Activated CD8-positive, alpha-beta memory T cell treated with anti-CD3 and anti-CD28 coated beads, Interleukin-2, amount 10 ng/mL, durations not matched to agents 7 days and 5 days (primary cell): ENCODE results near the gene UCN3. TPM values are rescaled to one million over a fixed set of nuclear protein-coding genes. Genes with fewer than 3 reads are reported as not detected.
"Not testable (repeated sequence)": the region's sequence is repeated elsewhere in the genome, so short reads cannot be mapped to it uniquely, and the experiment has no call there.

Experiments
- ATAC-seq: fragments of 150-1000 bp; cut with Tn5 transposase; one replicate; pipeline ENCODE4 v1.10.0; 2021; ENCODE audit warnings: moderate library complexity
- CTCF ChIA-PET: fragments of 350-600 bp; sonication (Branson Sonifier 250); formaldehyde crosslinking; loops from one replicate; lab custom pipeline; 2021; ENCODE audit warnings: antibody characterized with exemption; lab: Charles Lee
- DNase-seq: peaks from one replicate; pipeline ENCODE4 v3.0.0-alpha.2; 2020
- H3K27ac Mint-ChIP-seq: one replicate; pipeline ENCODE4 v1.8.0; 2021; ENCODE audit warnings: mild to moderate bottlenecking, mixed read lengths
- H3K27me3 Mint-ChIP-seq: one replicate; pipeline ENCODE4 v1.8.0; 2021; ENCODE audit warnings: mixed read lengths
- H3K36me3 Mint-ChIP-seq: one replicate; pipeline ENCODE4 v1.8.0; 2021; ENCODE audit warnings: mild to moderate bottlenecking, mixed read lengths
- H3K4me1 Mint-ChIP-seq: one replicate; pipeline ENCODE4 v1.8.0; 2021; ENCODE audit warnings: mixed read lengths
- H3K4me3 Mint-ChIP-seq: one replicate; pipeline ENCODE4 v1.8.0; 2021; ENCODE audit warnings: mild to moderate bottlenecking, moderate library complexity, mixed read lengths
- H3K9me3 Mint-ChIP-seq: one replicate; pipeline ENCODE4 v1.8.0; 2022; ENCODE audit warnings: low read depth, mixed read lengths
- total RNA-seq, 2 experiments: library from RNA; stranded (reverse); gene quantifications; one replicate each; pipeline ENCODE4 v1.2.3, GENCODE V29; 2021

The UCN3 gene
- total RNA-seq, 2 experiments from 2014 or later, result not detected

- H3K27me3 Mint-ChIP-seq, result peaks cover 3% of the 10 kb centered on the region
- ATAC-seq, result no peak
- no peaks in the 10 kb centered on the region for H3K4me1 Mint-ChIP-seq
- CTCF ChIA-PET, result no interaction called here
- DNase-seq, result no peak
- no peak overlapping the region for H3K4me3 Mint-ChIP-seq
- no peak overlapping the region for H3K27ac Mint-ChIP-seq
- no peaks in the 10 kb centered on the region for H3K36me3 Mint-ChIP-seq
- no peaks in the 10 kb centered on the region for H3K9me3 Mint-ChIP-seq
Measured at GRCh38 chr10:5376450-5376849, 11.7 kb downstream of the UCN3 start.

GRCh38 chr10:5379202-5379601 is 14.4 kb downstream of the UCN3 start:
- not testable (repeated sequence) for H3K9me3 Mint-ChIP-seq

GRCh38 chr10:5380395-5380794 is 15.6 kb downstream of the UCN3 start:
- H3K9me3 Mint-ChIP-seq, ATAC-seq, H3K36me3 Mint-ChIP-seq, DNase-seq, H3K27ac Mint-ChIP-seq, H3K27me3 Mint-ChIP-seq, H3K4me1 Mint-ChIP-seq, H3K4me3 Mint-ChIP-seq: not testable (repeated sequence)
- CTCF ChIA-PET, result interaction anchor here (0.6 to 2.7 kb wide), 5 partner anchors 54 to 531 kb away, joined by 3 to 10 read pairs (median 4); no protein-coding TSS in a partner anchor

More at GRCh38 chr10:5379202-5379601, 14.4 kb downstream of the UCN3 start:
- H3K27ac Mint-ChIP-seq, DNase-seq, H3K36me3 Mint-ChIP-seq, H3K27me3 Mint-ChIP-seq, ATAC-seq, H3K4me1 Mint-ChIP-seq, H3K4me3 Mint-ChIP-seq: not testable (repeated sequence)
- CTCF ChIA-PET, result interaction anchor here (2.7 kb wide), 1 partner anchor 530 kb away, joined by 10 read pairs; no protein-coding TSS in a partner anchor

GRCh38 chr10:5381187-5381586 is 16.4 kb downstream of the UCN3 start:
- Mint-ChIP-seq H3K4me3 (no peak overlapping the region), H3K4me1 (no peaks in the 10 kb centered on the region), H3K9me3 (no peaks in the 10 kb centered on the region), H3K36me3 (no peaks in the 10 kb centered on the region), H3K27me3 (peaks cover 7% of the 10 kb centered on the region), H3K27ac (no peak overlapping the region)
- no peak for DNase-seq
- ATAC-seq, result no peak
- CTCF ChIA-PET, result interaction anchor here (0.6 to 2.7 kb wide), 5 partner anchors 53 to 532 kb away, joined by 3 to 10 read pairs (median 4); no protein-coding TSS in a partner anchor

GRCh38 chr10:5385224-5385623 is 20.5 kb downstream of the UCN3 start:
- Mint-ChIP-seq H3K9me3 (peaks cover 5% of the 10 kb centered on the region), H3K4me1 (no peaks in the 10 kb centered on the region), H3K27ac (no peak overlapping the region), H3K4me3 (no peak overlapping the region), H3K27me3 (peaks cover 7% of the 10 kb centered on the region), H3K36me3 (peaks cover 3% of the 10 kb centered on the region)
- CTCF ChIA-PET, result interaction anchor here (2.4 kb wide), 1 partner anchor 536 kb away, joined by 19 read pairs; no protein-coding TSS in a partner anchor
- ATAC-seq, result no peak
- DNase-seq, result no peak

GRCh38 chr10:5387169-5387568 is 22.4 kb downstream of the UCN3 start:
- Mint-ChIP-seq H3K4me3 (no peak overlapping the region), H3K36me3 (peaks cover 10% of the 10 kb centered on the region), H3K4me1 (no peaks in the 10 kb centered on the region), H3K9me3 (peaks cover 18% of the 10 kb centered on the region), H3K27me3 (peaks cover 7% of the 10 kb centered on the region), H3K27ac (no peak overlapping the region)
- no peak for ATAC-seq
- CTCF ChIA-PET, result interaction anchor here (1.3 kb wide), 1 partner anchor 538 kb away, joined by 3 read pairs; no protein-coding TSS in a partner anchor
- DNase-seq, result no peak

GRCh38 chr10:5390607-5391205 is 25.9 kb downstream of the UCN3 start:
- Mint-ChIP-seq H3K9me3 (peaks cover 19% of the 10 kb centered on the region), H3K4me3 (no peak overlapping the region), H3K36me3 (peaks cover 10% of the 10 kb centered on the region), H3K27me3 (peaks cover 3% of the 10 kb centered on the region), H3K4me1 (no peaks in the 10 kb centered on the region), H3K27ac (no peak overlapping the region)
- CTCF ChIA-PET, result interaction anchor here (1.2 kb wide), 1 partner anchor 541 kb away, joined by 3 read pairs; no protein-coding TSS in a partner anchor
- DNase-seq (no peak), ATAC-seq (no peak)

GRCh38 chr10:5391790-5392189 is 27.0 kb downstream of the UCN3 start:
- H3K4me1 Mint-ChIP-seq, result no peaks in the 10 kb centered on the region
- CTCF ChIA-PET, result interaction anchor here (1.3 kb wide), 1 partner anchor 42 kb away, joined by 3 read pairs; no protein-coding TSS in a partner anchor
- H3K9me3 Mint-ChIP-seq, result peaks cover 19% of the 10 kb centered on the region
- DNase-seq, result no peak
- no peak for ATAC-seq
- no peak overlapping the region for H3K4me3 Mint-ChIP-seq
- peaks cover 10% of the 10 kb centered on the region for H3K36me3 Mint-ChIP-seq
- peaks cover 3% of the 10 kb centered on the region for H3K27me3 Mint-ChIP-seq
- H3K27ac Mint-ChIP-seq, result no peak overlapping the region

GRCh38 chr10:5393529-5393928 is 28.8 kb downstream of the UCN3 start:
- H3K27ac Mint-ChIP-seq, result no peak overlapping the region
- peaks cover 19% of the 10 kb centered on the region for H3K9me3 Mint-ChIP-seq
- no peaks in the 10 kb centered on the region for H3K4me1 Mint-ChIP-seq
- peaks cover 5% of the 10 kb centered on the region for H3K27me3 Mint-ChIP-seq
- peaks cover 9% of the 10 kb centered on the region for H3K36me3 Mint-ChIP-seq
- no peak overlapping the region for H3K4me3 Mint-ChIP-seq
- ATAC-seq (no peak), DNase-seq (no peak)
- CTCF ChIA-PET, result no interaction called here

- ATAC-seq, result no peak
- Mint-ChIP-seq H3K27ac (no peak overlapping the region), H3K4me1 (no peaks in the 10 kb centered on the region), H3K27me3 (peaks cover 11% of the 10 kb centered on the region), H3K9me3 (peaks cover 14% of the 10 kb centered on the region), H3K36me3 (peaks cover 7% of the 10 kb centered on the region), H3K4me3 (no peak overlapping the region)
- DNase-seq, result no peak
- CTCF ChIA-PET, result interaction anchor here (1.1 kb wide), 1 partner anchor 545 kb away, joined by 3 read pairs; no protein-coding TSS in a partner anchor
Measured at GRCh38 chr10:5395168-5395567, 30.4 kb downstream of the UCN3 start.

GRCh38 chr10:5396556-5397300 is 32.0 kb downstream of the UCN3 start:
- Mint-ChIP-seq H3K9me3 (peaks cover 2% of the 10 kb centered on the region), H3K4me3 (no peak overlapping the region), H3K27me3 (peaks cover 16% of the 10 kb centered on the region), H3K27ac (no peak overlapping the region), H3K4me1 (no peaks in the 10 kb centered on the region), H3K36me3 (no peaks in the 10 kb centered on the region)
- ATAC-seq (no peak), DNase-seq (no peak)
- CTCF ChIA-PET, result no interaction called here

GRCh38 chr10:5399332-5399731 is 34.6 kb downstream of the UCN3 start:
- H3K27ac Mint-ChIP-seq, result no peak overlapping the region
- DNase-seq (no peak), ATAC-seq (no peak)
- no peak overlapping the region for H3K4me3 Mint-ChIP-seq
- no peaks in the 10 kb centered on the region for H3K36me3 Mint-ChIP-seq
- H3K9me3 Mint-ChIP-seq, result no peaks in the 10 kb centered on the region
- CTCF ChIA-PET, result no interaction called here
- H3K4me1 Mint-ChIP-seq, result no peaks in the 10 kb centered on the region
- peaks cover 22% of the 10 kb centered on the region for H3K27me3 Mint-ChIP-seq

- Mint-ChIP-seq H3K4me1 (no peaks in the 10 kb centered on the region), H3K27me3 (peaks cover 22% of the 10 kb centered on the region), H3K27ac (no peak overlapping the region), H3K4me3 (no peak overlapping the region), H3K9me3 (no peaks in the 10 kb centered on the region), H3K36me3 (no peaks in the 10 kb centered on the region)
- CTCF ChIA-PET, result no interaction called here
- ATAC-seq, result no peak
- DNase-seq, result no peak
Measured at GRCh38 chr10:5400468-5401240, 35.9 kb downstream of the UCN3 start.
